Neuronal stem cell (in vitro differentiated cells): ENCODE measurements around the gene SWAP70.
"Not testable (repeated sequence)": the region's sequence is repeated elsewhere in the genome, so short reads cannot be mapped to it uniquely, and the experiment has no call there.

Source experiments
- DNase-seq: peaks from one replicate; pipeline ENCODE4 v3.0.0-alpha.2; 2013; ENCODE audit warnings: low spot score
- H2AFZ ChIP-seq: one replicate; pipeline ENCODE4 v1.6.1; 2013; ENCODE audit warnings: mild to moderate bottlenecking, low read length, inconsistent platforms
- H2AK5ac ChIP-seq: 2 replicates; pipeline ENCODE4 v1.6.1; 2013; ENCODE audit warnings: low read depth, mild to moderate bottlenecking, inconsistent platforms, low read length, moderate library complexity, mixed read lengths
- H2BK120ac ChIP-seq: 2 replicates; pipeline ENCODE4 v1.6.1; 2013; ENCODE audit warnings: low read depth, mild to moderate bottlenecking, inconsistent platforms, low read length, moderate library complexity, mixed read lengths
- H2BK12ac ChIP-seq: one replicate; pipeline ENCODE4 v1.6.1; 2013; ENCODE audit warnings: low read length, inconsistent platforms
- H2BK15ac ChIP-seq: 2 replicates; pipeline ENCODE4 v1.6.1; 2013; ENCODE audit warnings: mild to moderate bottlenecking, low read length, inconsistent platforms, mixed read lengths
- H2BK5ac ChIP-seq: one replicate; pipeline ENCODE4 v1.6.1; 2013; ENCODE audit warnings: inconsistent platforms, mild to moderate bottlenecking, low read length, moderate library complexity
- H3K14ac ChIP-seq: one replicate; pipeline ENCODE4 v1.6.1; 2013; ENCODE audit warnings: low read length, inconsistent platforms
- H3K18ac ChIP-seq: 2 replicates; pipeline ENCODE4 v1.6.1; 2013; ENCODE audit warnings: low read length, inconsistent platforms
- H3K23ac ChIP-seq: 2 replicates; pipeline ENCODE4 v1.6.1; 2013; ENCODE audit warnings: low read depth, mild to moderate bottlenecking, mixed read lengths, low read length, inconsistent platforms; ENCODE audit not compliant: poor library complexity
- H3K27ac ChIP-seq: replicated peaks from 3 replicates; pipeline ENCODE4 v1.5.1; 2013; ENCODE audit warnings: low read length, inconsistent platforms
- H3K27me3 ChIP-seq, 3 experiments: 2 replicates each; pipeline ENCODE4 v1.6.1; 2013; ENCODE audit warnings: low read length in 3 of 3, mild to moderate bottlenecking in 2 of 3, inconsistent platforms in 1 of 3, low read depth in 1 of 3, mixed read lengths in 1 of 3, moderate library complexity in 1 of 3; ENCODE audit not compliant: control insufficient read depth in 3 of 3, insufficient read depth in 3 of 3
- H3K36me3 ChIP-seq, 2 donors: replicated peaks in 1 of 2; 2 replicates each; pipeline ENCODE4 v1.6.1; 2013; ENCODE audit warnings: low read length in 2 of 2; ENCODE audit not compliant: control insufficient read depth in 2 of 2, insufficient read depth in 2 of 2
- H3K4ac ChIP-seq: 2 replicates; pipeline ENCODE4 v1.6.1; 2013; ENCODE audit warnings: inconsistent platforms, mild to moderate bottlenecking, low read length, moderate library complexity
- H3K4me1 ChIP-seq, 2 donors: 1 replicate in 1 of 2; 2 replicates in 1 of 2; pipeline ENCODE4 v1.6.1; 2013; ENCODE audit warnings: low read length in 2 of 2, low read depth in 1 of 2; ENCODE audit not compliant: control insufficient read depth in 2 of 2, insufficient read depth in 1 of 2
- H3K4me2 ChIP-seq: one replicate; pipeline ENCODE4 v1.6.1; 2013; ENCODE audit warnings: mild to moderate bottlenecking, low read length, inconsistent platforms; ENCODE audit not compliant: insufficient read depth, poor library complexity, severe bottlenecking
- H3K4me3 ChIP-seq, 2 donors: 2 replicates each; pipeline ENCODE4 v1.5.1; 2013; ENCODE audit warnings: low read length in 2 of 2, mild to moderate bottlenecking in 2 of 2, inconsistent platforms in 1 of 2, moderate library complexity in 1 of 2
- H3K79me1 ChIP-seq: one replicate; pipeline ENCODE4 v1.6.1; 2013; ENCODE audit warnings: low read depth, mild to moderate bottlenecking, inconsistent platforms, low read length, moderate library complexity
- H3K9ac ChIP-seq: one replicate; pipeline ENCODE4 v1.6.1; 2013; ENCODE audit warnings: mild to moderate bottlenecking, low read depth, low read length, inconsistent platforms; ENCODE audit not compliant: poor library complexity
- H3K9me3 ChIP-seq, 2 donors: replicated peaks in 1 of 2; 2 replicates each; pipeline versions ENCODE3 to v1.6.1; 2013; ENCODE audit warnings: low read length in 2 of 2, mild to moderate bottlenecking in 2 of 2, inconsistent platforms in 1 of 2, low read depth in 1 of 2, mixed read lengths in 1 of 2, moderate library complexity in 1 of 2; ENCODE audit not compliant: control insufficient read depth in 2 of 2, insufficient read depth in 1 of 2
- H4K8ac ChIP-seq: one replicate; pipeline ENCODE4 v1.6.1; 2013; ENCODE audit warnings: low read depth, mild to moderate bottlenecking, inconsistent platforms, low read length, moderate library complexity
- H4K91ac ChIP-seq: one replicate; pipeline ENCODE4 v1.6.1; 2013; ENCODE audit warnings: low read length, low read depth, mild to moderate bottlenecking, inconsistent platforms; ENCODE audit not compliant: poor library complexity
- WGBS, 2 donors: extraction: QIAGEN DNeasy Blood & Tissue Kit; methylation state at CpG; one replicate each; pipeline ENCODE4 v1.1.7; 2013; ENCODE audit warnings: missing lambda C conversion rate in 2 of 2, mixed read lengths in 1 of 2; ENCODE audit not compliant: insufficient read length in 2 of 2, insufficient replicate concordance in 1 of 2; ENCODE audit errors: extremely low coverage in 2 of 2; 5-methylcytosine and 5-hydroxymethylcytosine counted together

Gene SWAP70

GRCh38 chr11:9739123-9739900 lies 75.4 kb downstream of the SWAP70 start:
- Histone ChIP-seq H4K91ac (no peak overlapping the region), H3K27ac (no peak overlapping the region), H4K8ac (no peak overlapping the region), H3K4me1 (no peaks in the 10 kb centered on the region), H3K14ac (no peak overlapping the region), H3K4ac (no peak overlapping the region), H2BK12ac (no peak overlapping the region), H3K23ac (no peak overlapping the region), H3K79me1 (no peaks in the 10 kb centered on the region), H3K18ac (no peak overlapping the region), H2AK5ac (no peak overlapping the region), H3K9ac (no peak overlapping the region), H3K4me2 (no peak overlapping the region), H3K4me3 (no peak overlapping the region), H3K9me3 (peaks cover 6 to 27% of the 10 kb centered on the region in 2 donors), H2BK5ac (no peak overlapping the region), H2AFZ (no peak overlapping the region), H3K27me3 (no peaks in the 10 kb centered on the region), H3K36me3 (peaks cover 23 to 58% of the 10 kb centered on the region in 2 donors), H2BK15ac (no peak overlapping the region), H2BK120ac (no peak overlapping the region)
- WGBS, 2 donors: no CpG with 5 or more reads among the region's 4 CpGs
- DNase-seq: no peak

- Histone ChIP-seq H3K4ac (no peak overlapping the region), H3K4me2 (no peak overlapping the region), H4K8ac (no peak overlapping the region), H2BK15ac (no peak overlapping the region), H3K4me3 (no peak overlapping the region), H3K79me1 (no peaks in the 10 kb centered on the region), H2BK120ac (no peak overlapping the region), H3K27me3 (no peaks in the 10 kb centered on the region), H2BK12ac (no peak overlapping the region), H3K18ac (no peak overlapping the region), H3K23ac (no peak overlapping the region), H3K9ac (no peak overlapping the region), H2BK5ac (no peak overlapping the region), H3K14ac (no peak overlapping the region), H3K4me1 (no peaks in the 10 kb centered on the region), H2AFZ (no peak overlapping the region), H3K9me3 (peaks cover 6 to 20% of the 10 kb centered on the region in 2 donors), H3K36me3 (peaks cover 23 to 60% of the 10 kb centered on the region in 2 donors), H3K27ac (no peak overlapping the region), H2AK5ac (no peak overlapping the region), H4K91ac (no peak overlapping the region)
- no CpG with 5 or more reads among the region's 12 CpGs for WGBS, 2 donors
- no peak for DNase-seq
These were observed 76.5 kb downstream of the SWAP70 start for GRCh38 chr11:9740202-9740883.

GRCh38 chr11:9741260-9741659 lies 77.4 kb downstream of the SWAP70 start:
- no peak overlapping the region for H2AFZ ChIP-seq
- H3K36me3 ChIP-seq: peaks cover 21 to 58% of the 10 kb centered on the region in 2 donors
- H2BK5ac ChIP-seq: no peak overlapping the region
- no peak overlapping the region for H3K4me3 ChIP-seq
- H3K4me1 ChIP-seq: no peaks in the 10 kb centered on the region
- H4K91ac ChIP-seq: no peak overlapping the region
- H3K9ac ChIP-seq: no peak overlapping the region
- no peak overlapping the region for H3K27ac ChIP-seq
- no peak overlapping the region for H4K8ac ChIP-seq
- no peak overlapping the region for H2BK120ac ChIP-seq
- no peaks in the 10 kb centered on the region for H3K27me3 ChIP-seq
- H3K4me2 ChIP-seq: no peak overlapping the region
- no peak overlapping the region for H2BK15ac ChIP-seq
- no peak for DNase-seq
- H3K4ac ChIP-seq: no peak overlapping the region
- no peak overlapping the region for H2AK5ac ChIP-seq
- H3K18ac ChIP-seq: no peak overlapping the region
- no peak overlapping the region for H3K14ac ChIP-seq
- H3K23ac ChIP-seq: no peak overlapping the region
- H3K79me1 ChIP-seq: no peaks in the 10 kb centered on the region
- no CpG with 5 or more reads among the region's 6 CpGs for whole genome bisulfite sequencing, 2 donors
- peaks cover 4 to 12% of the 10 kb centered on the region in 2 donors for H3K9me3 ChIP-seq
- no peak overlapping the region for H2BK12ac ChIP-seq

- not testable (repeated sequence) for H4K91ac ChIP-seq, H4K8ac ChIP-seq, H3K23ac ChIP-seq, H2AFZ ChIP-seq, H2BK120ac ChIP-seq, H3K18ac ChIP-seq, H3K4me2 ChIP-seq, H2AK5ac ChIP-seq, H2BK5ac ChIP-seq, H3K4me1 ChIP-seq, H3K27me3 ChIP-seq, H3K9ac ChIP-seq, H2BK15ac ChIP-seq, H2BK12ac ChIP-seq, H3K4ac ChIP-seq, H3K14ac ChIP-seq, H3K27ac ChIP-seq, H3K79me1 ChIP-seq, H3K9me3 ChIP-seq, H3K4me3 ChIP-seq, DNase-seq
- H3K36me3 ChIP-seq: peaks cover 14 to 52% of the 10 kb centered on the region in 2 donors
- no CpG with 5 or more reads among the region's 3 CpGs for WGBS, 2 donors
These were observed 79.6 kb downstream of the SWAP70 start for GRCh38 chr11:9743512-9743911.
